ENCODE measurements around the gene DACH2. TPM values are rescaled to one million over a fixed set of nuclear protein-coding genes. Genes with fewer than 3 reads are reported as not detected.

Gene DACH2
- total RNA-seq (2013), result 0.06 TPM
- polyA plus RNA-seq (not detected), polyA minus RNA-seq (not detected in 2 replicates), total RNA-seq (0 to 0.35 (median 0.04) reads per million in 11 experiments)

- H3K9me3 Mint-ChIP-seq, result peaks cover 0 to 19% (median 9%) of the 10 kb centered on the region in 7 donors
- peak within 1 kb of the TSS in 1 of 3 experiments; percentile 10 for H3K4me3 ChIP-seq (replicated peaks in 1 of 3; ENCODE audit: low read depth in 2 of 3, low read length in 3 of 3)
- peaks cover 0 to 15% of the 10 kb centered on the region in 2 donors for H3K9me3 ChIP-seq (replicated peaks in 1 of 2; ENCODE audit: control insufficient read depth in 1 of 2, insufficient read depth in 1 of 2, low read length in 2 of 2)
- no peaks in the 10 kb centered on the region for H3K79me2 ChIP-seq (ENCODE audit: insufficient read depth, low read length)
- H3K27ac ChIP-seq (ENCODE audit: low read depth in 1 of 2, low read length in 2 of 2), result no peak within 1 kb of the TSS
- H2AFZ ChIP-seq (ENCODE audit: insufficient read depth, low read depth, low read length, poor library complexity, severe bottlenecking), result no peak within 1 kb of the TSS
- H3K36me3 Mint-ChIP-seq, result no peaks in the 10 kb centered on the region
- no peak for TF ChIP-seq CTCF (IDR thresholded peaks at IDR 0.05)
- peaks cover 4% of the 10 kb centered on the region for H3K4me1 Mint-ChIP-seq
- H3K4me1 ChIP-seq (ENCODE audit: control insufficient read depth in 1 of 2, insufficient read depth in 2 of 2, low read length in 2 of 2), result no peaks in the 10 kb centered on the region
- H3K27ac Mint-ChIP-seq, result no peak within 1 kb of the TSS
- H3K27me3 ChIP-seq (ENCODE audit: control insufficient read depth in 2 of 2, insufficient read depth in 2 of 2, low read length in 2 of 2), result peaks cover 0 to 38% of the 10 kb centered on the region in 2 donors
- DNase-seq, result no peak
- H3K9ac ChIP-seq (ENCODE audit: insufficient read depth, low read length, poor library complexity, severe bottlenecking), result no peak within 1 kb of the TSS
- 0% methylated on average over 7 of the region's 34 CpGs for WGBS (ENCODE audit: insufficient coverage)
- H3K36me3 ChIP-seq (replicated peaks in 1 of 2; ENCODE audit: control insufficient read depth in 1 of 2, insufficient read depth in 2 of 2, low read length in 2 of 2), result no peaks in the 10 kb centered on the region
- H3K27me3 Mint-ChIP-seq (ENCODE audit: low read depth in 3 of 3), result peaks cover 30 to 42% (median 34%) of the 10 kb centered on the region in 3 donors
- peak within 1 kb of the TSS; percentile 52 to 65 for H3K4me3 Mint-ChIP-seq
- no peak within 1 kb of the TSS for H3K4me2 ChIP-seq (replicated peaks; ENCODE audit: extremely low read depth, low read length, poor library complexity, severe bottlenecking)
- intact Hi-C loops (cut with micrococcal nuclease), result no loop called here
- H4K20me1 ChIP-seq (ENCODE audit: insufficient read depth, low read length), result no peaks in the 10 kb centered on the region
These were observed at the start of gene DACH2 for GRCh38 chrX:86148024-86148511. Gene DACH2, plus strand, starts transcription at chrX:86148451.

- no peak overlapping the region for H3K4me3 ChIP-seq (replicated peaks in 1 of 3; ENCODE audit: low read depth in 2 of 3, low read length in 3 of 3)
- intact Hi-C loops (cut with micrococcal nuclease), result no loop called here
- no peak overlapping the region for H3K9ac ChIP-seq (ENCODE audit: insufficient read depth, low read length, poor library complexity, severe bottlenecking)
- TF ChIP-seq CTCF (IDR thresholded peaks at IDR 0.05), result no peak
- no peak overlapping the region for H3K4me3 Mint-ChIP-seq
- no peaks in the 10 kb centered on the region for H3K9me3 ChIP-seq (replicated peaks in 1 of 2; ENCODE audit: control insufficient read depth in 1 of 2, insufficient read depth in 1 of 2, low read length in 2 of 2)
- DNase-seq, result no peak
- no peaks in the 10 kb centered on the region for H3K27me3 ChIP-seq (ENCODE audit: control insufficient read depth in 2 of 2, insufficient read depth in 2 of 2, low read length in 2 of 2)
- no peak overlapping the region for H3K27ac ChIP-seq (ENCODE audit: low read depth in 1 of 2, low read length in 2 of 2)
- H2AFZ ChIP-seq (ENCODE audit: insufficient read depth, low read depth, low read length, poor library complexity, severe bottlenecking), result no peak overlapping the region
- no peaks in the 10 kb centered on the region for H4K20me1 ChIP-seq (ENCODE audit: insufficient read depth, low read length)
- H3K4me1 Mint-ChIP-seq, result no peaks in the 10 kb centered on the region
- no peaks in the 10 kb centered on the region for H3K36me3 ChIP-seq (replicated peaks in 1 of 2; ENCODE audit: control insufficient read depth in 1 of 2, insufficient read depth in 2 of 2, low read length in 2 of 2)
- no peaks in the 10 kb centered on the region for H3K79me2 ChIP-seq (ENCODE audit: insufficient read depth, low read length)
- WGBS (ENCODE audit: insufficient coverage), result no CpG with 5 or more reads among the region's 2 CpGs
- no peak overlapping the region for H3K4me2 ChIP-seq (replicated peaks; ENCODE audit: extremely low read depth, low read length, poor library complexity, severe bottlenecking)
- no peaks in the 10 kb centered on the region for H3K4me1 ChIP-seq (ENCODE audit: control insufficient read depth in 1 of 2, insufficient read depth in 2 of 2, low read length in 2 of 2)
- peaks cover 0 to 5% (median 0%) of the 10 kb centered on the region in 7 donors for H3K9me3 Mint-ChIP-seq
- H3K27me3 Mint-ChIP-seq (ENCODE audit: low read depth in 3 of 3), result peaks cover 0 to 3% (median 0%) of the 10 kb centered on the region in 3 donors
- no peak overlapping the region for H3K27ac Mint-ChIP-seq
- H3K36me3 Mint-ChIP-seq, result no peaks in the 10 kb centered on the region
These were observed 45.9 kb upstream of the DACH2 start for GRCh38 chrX:86102341-86102740.

Measured in CD14-positive monocyte (primary cell).